ENCODE data around the gene WDR90. TPM values are rescaled to one million over a fixed set of nuclear protein-coding genes. Genes with fewer than 3 reads are reported as not detected.

Gene WDR90
- total and polyA plus RNA-seq, 10 of the 15 experiments (the other 5 are each of a cell fraction or from before 2014, with no cell fraction given): 2.0 to 65.0 (median 16.7) TPM

- no peak for TF ChIP-seq SKIL (IDR thresholded peaks at IDR 0.05; ENCODE audit: low read depth, poor library complexity, severe bottlenecking)
- no peak for TF ChIP-seq ZBTB33 (IDR thresholded peaks at IDR 0.05)
- no peak for TF ChIP-seq ASH2L (IDR thresholded peaks at IDR 0.05; ENCODE audit: borderline replicate concordance, low read depth)
- peak; percentile 62; the same call in 1 of the 2 replicates for TF ChIP-seq ZNF687 (IDR thresholded peaks at IDR 0.05)
- peak; percentile 57 for TF ChIP-seq MYC (IDR thresholded peaks at IDR 0.05; ENCODE audit: insufficient read depth, insufficient read length, insufficient replicate concordance, low read length, severe bottlenecking)
- TF ChIP-seq GABPA (IDR thresholded peaks at IDR 0.05; ENCODE audit: low read depth): peak; percentile 95
- TF ChIP-seq SMARCA5 (IDR thresholded peaks at IDR 0.05): no peak
- TF ChIP-seq CREM (IDR thresholded peaks at IDR 0.05; ENCODE audit: low read depth): peak; percentile 80; the same call in 1 of the 2 replicates
- no peak for TF ChIP-seq ZBTB11 (CRISPR knock-in tag; IDR thresholded peaks at IDR 0.05)
- peak; percentile 93 for TF ChIP-seq ZBTB40 (IDR thresholded peaks at IDR 0.05; ENCODE audit: borderline replicate concordance)
- TF ChIP-seq RELA (IDR thresholded peaks at IDR 0.05; ENCODE audit: borderline replicate concordance, partially characterized antibody): peak; percentile 24
- 0 out of 2 replicates have a peak, but pooled peaks have one; percentile 26 for TF ChIP-seq RFX5 (IDR thresholded peaks at IDR 0.05; ENCODE audit: low read depth, low read length)
Observed at GRCh38 chr16:684071-684794, 35.1 kb downstream of the WDR90 start, which contains the start of gene JMJD8 (continued).
